K562 (cell line): Measurements from ENCODE around the gene KDM4C. TPM values are rescaled to one million over a fixed set of nuclear protein-coding genes. Genes with fewer than 3 reads are reported as not detected.
A peak's percentile ranks its signal among the peaks of the same experiment; 100 is the strongest.

Experiments used
- ATAC-seq: fragments of 200-7000 bp; cut with Tn5 transposase; 3 replicates; pipeline ENCODE4 v1.9.1; 2020; ENCODE audit warnings: moderate library complexity
- BruUV-seq: library from RNA; stranded (reverse); fragments of 400-500 nt; replicated peaks from 2 replicates; lab custom pipeline; 2021; lab: Mats Ljungman, UMichigan
- CTCF ChIA-PET: fragments of 300-600 bp; formaldehyde crosslinking; extraction: SDS; loops from one replicate; lab custom pipeline; 2021; ENCODE audit warnings: low intra/inter-chr PET ratio; lab: Yijun Ruan, JAX
- POLR2A ChIA-PET: fragments of 300-600, 350-650 bp; sonication (Branson Sonifier 250); formaldehyde crosslinking; extraction: SDS; loops from one replicate; lab custom pipeline; 2021; ENCODE audit warnings: antibody characterized with exemption, inconsistent platforms; lab: Yijun Ruan, JAX
- DNase-seq, 4 experiments: peaks; one replicate each; pipeline versions ENCODE4 v3.0.0 to v3.0.0-alpha.2; 2011 to 2018; ENCODE audit warnings: low spot score in 3 of 4, mixed read lengths in 3 of 4; ENCODE audit errors: extremely low read depth in 1 of 4
- FAIRE-seq: peaks from 2 replicates; lab custom pipeline; 2011; peaks lifted over from hg19 to GRCh38; lab: Jason Lieb, UNC
- H2AFZ ChIP-seq: 2 replicates; pipeline ENCODE4 v1.6.0; 2011; ENCODE audit warnings: low read depth, low read length, control low read depth, inconsistent platforms
- H3K27ac ChIP-seq: fragments of 200-600 bp; 3 replicates; pipeline ENCODE4 v1.8.0; 2011; ENCODE audit warnings: low read depth, mild to moderate bottlenecking, control low read depth, inconsistent platforms, low read length, moderate library complexity, mixed read lengths; ENCODE audit errors: extremely low read depth
- H3K27me3 ChIP-seq, 2 experiments: fragments of 300-600 bp in 1 of 2; 2 replicates in 1 of 2; 3 replicates in 1 of 2; pipeline versions ENCODE4 v1.6.0 to v1.8.0; 2011; ENCODE audit warnings: inconsistent platforms in 2 of 2, low read length in 2 of 2, mild to moderate bottlenecking in 1 of 2, mixed read lengths in 1 of 2, moderate library complexity in 1 of 2; ENCODE audit not compliant: control insufficient read depth in 2 of 2, insufficient read depth in 2 of 2
- H3K36me3 ChIP-seq: fragments of 300-600 bp; 3 replicates; pipeline ENCODE4 v1.8.0; 2011; ENCODE audit warnings: mild to moderate bottlenecking, low read length, inconsistent platforms; ENCODE audit not compliant: control insufficient read depth, insufficient read depth
- H3K4me1 ChIP-seq, 2 experiments: fragments of 200-600 bp in 1 of 2; replicated peaks in 1 of 2; 2 replicates in 1 of 2; 3 replicates in 1 of 2; pipeline versions ENCODE4 v1.5.1 to v1.8.0; 2011; ENCODE audit warnings: inconsistent platforms in 2 of 2, low read length in 2 of 2, mild to moderate bottlenecking in 1 of 2, mixed read lengths in 1 of 2, moderate library complexity in 1 of 2; ENCODE audit not compliant: control insufficient read depth in 2 of 2, insufficient read depth in 2 of 2
- H3K4me2 ChIP-seq: 2 replicates; pipeline ENCODE4 v1.6.1; 2011; ENCODE audit warnings: low read length, control low read depth, inconsistent platforms, mixed read lengths; ENCODE audit not compliant: insufficient read depth
- H3K4me3 ChIP-seq: fragments of 200-600 bp; sonication (generic), shearing (Covaris generic); 2 replicates; pipeline ENCODE4 v1.5.1; 2016; ENCODE audit warnings: control low read depth, inconsistent platforms
- H3K79me2 ChIP-seq: fragments of 200-600 bp; 3 replicates; pipeline ENCODE4 v1.8.0; 2011; ENCODE audit warnings: low read length, inconsistent platforms; ENCODE audit not compliant: control insufficient read depth, insufficient read depth
- H3K9ac ChIP-seq, 2 experiments: 2 replicates each; pipeline versions ENCODE4 v1.6.0 to v1.6.1; 2011; ENCODE audit warnings: low read depth in 2 of 2, low read length in 2 of 2, control low read depth in 1 of 2, inconsistent platforms in 1 of 2, mild to moderate bottlenecking in 1 of 2, mixed read lengths in 1 of 2; ENCODE audit not compliant: insufficient read depth in 1 of 2
- H3K9me1 ChIP-seq: one replicate; pipeline ENCODE4 v1.6.0; 2011; ENCODE audit warnings: inconsistent platforms, mild to moderate bottlenecking, low read length, moderate library complexity; ENCODE audit not compliant: control insufficient read depth, insufficient read depth
- H3K9me3 ChIP-seq: replicated peaks from 2 replicates; pipeline ENCODE4 v1.5.1; 2011; ENCODE audit warnings: low read depth, low read length, inconsistent platforms; ENCODE audit not compliant: control insufficient read depth, insufficient read depth
- H4K20me1 ChIP-seq: replicated peaks from 2 replicates; pipeline ENCODE4 v1.6.1; 2011; ENCODE audit warnings: low read length, inconsistent platforms, mixed read lengths; ENCODE audit not compliant: control insufficient read depth, insufficient read depth
- RFX1 ChIP-seq: fragments of 450-650 bp; IDR thresholded peaks from 2 replicates; pipeline ENCODE4 v1.6.1; 2016; ENCODE audit warnings: mild to moderate bottlenecking, moderate library complexity
- ZNF507 ChIP-seq: conservative IDR thresholded peaks from 2 replicates; pipeline ENCODE4 v1.6.1; 2017; ENCODE audit warnings: missing genetic modification characterization, missing compliant biosample characterization
- ZNF561 ChIP-seq: fragments of 450-650 bp; formaldehyde crosslinking; conservative IDR thresholded peaks from 2 replicates; pipeline ENCODE4 v1.4.0; 2020; ENCODE audit warnings: mild to moderate bottlenecking, moderate library complexity
- ZNF766 ChIP-seq: fragments of 200-800 bp; sonication (Bioruptor generic); conservative IDR thresholded peaks from 2 replicates; pipeline ENCODE4 v1.6.1; 2016; ENCODE audit warnings: missing genetic modification characterization, missing compliant biosample characterization
- WGBS: fragments of 100-300 bp; shearing (Covaris generic); methylation state at CpG from one replicate; pipeline ENCODE4 v1.1.6; 2016; ENCODE audit warnings: low coverage, mixed read lengths; ENCODE audit not compliant: insufficient coverage; ENCODE audit errors: missing lambda C conversion rate; 5-methylcytosine and 5-hydroxymethylcytosine counted together
- in situ Hi-C: fragments of 300-500 bp; cut with MboI; formaldehyde crosslinking; loops from 4 replicates; pipeline ENCODE4 v1.15.0; 2018; ENCODE audit warnings: inconsistent platforms, mixed read lengths
- intact Hi-C: fragments of 100-400 bp; cut with micrococcal nuclease; formaldehyde crosslinking; loops from 2 replicates; pipeline ENCODE4 v1.14.2; 2022
- polyA plus RNA-seq, 8 experiments: library from polyadenylated mRNA; depleted of rRNA in 4 of 8; stranded (reverse) in 5 of 8; unstranded in 3 of 8; fragments of >200 nt; fragmentation: Nextera tagmentation in 2 of 8; fragmentation: Illumina TruSeq in 1 of 8; extraction: Ambion mirVana in 2 of 8; extraction: Trizol in 1 of 8; gene quantifications; 2 replicates each; pipeline versions ENCODE4 v1.2.1 to v1.2.3, GENCODE V29; 2011 to 2014; ENCODE audit warnings: inconsistent platforms in 1 of 8, missing spikeins in 1 of 8
- total RNA-seq, 7 experiments: library from RNA; depleted of rRNA in 6 of 7; stranded (reverse); fragments of >200 nt in 6 of 7; fragmentation: Illumina TruSeq in 2 of 7; extraction: Trizol in 2 of 7; gene quantifications; 2 replicates each; pipeline versions ENCODE4 v1.2.1 to v1.2.3, GENCODE V29; 2011 to 2021; ENCODE audit warnings: low replicate concordance in 1 of 7
- TF ChIP-seq, protein P1 (sequence below): fragments of 250-450 bp; sonication (Bioruptor Pico); IDR thresholded peaks from 2 replicates; pipeline ENCODE4 v1.5.0; 2021; ENCODE audit warnings: mild to moderate bottlenecking, moderate library complexity
- TF ChIP-seq, protein P2 (sequence below): fragments of 450-650 bp; IDR thresholded peaks from 2 replicates; pipeline ENCODE4 v1.6.1; 2016
- TF ChIP-seq, protein P3 (sequence below): sonication (generic); formaldehyde crosslinking; IDR thresholded peaks from 2 replicates; pipeline ENCODE4 v1.8.1; 2023; ENCODE audit warnings: mild to moderate bottlenecking, missing genetic modification reagents

Gene KDM4C
- total and polyA plus RNA-seq, 9 of the 15 experiments (the other 6 are each of a cell fraction or from before 2014, with no cell fraction given): 5.4 to 17.0 (median 12.6) TPM

DNA sequence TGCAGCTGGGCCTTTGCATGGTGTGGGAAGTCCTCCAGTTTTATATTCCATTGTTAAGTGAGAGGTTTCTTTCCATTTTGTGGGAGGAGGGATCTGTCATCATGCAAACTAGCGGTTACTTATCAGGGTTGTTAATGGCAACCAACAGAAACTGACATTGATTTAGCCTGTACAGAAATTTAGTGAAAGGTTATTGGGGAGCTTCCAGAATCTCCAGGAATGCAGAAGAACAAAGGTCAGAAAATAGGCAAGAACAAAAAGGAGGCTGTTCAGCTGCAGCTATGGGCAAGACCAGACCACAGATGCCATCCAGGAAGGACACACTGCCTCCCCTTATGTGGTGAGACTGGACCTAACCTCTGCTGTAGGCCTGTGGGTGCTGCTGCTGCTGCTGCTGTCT is 395.8 kb downstream of the KDM4C start:
- DNase-seq: no peak
- in situ Hi-C loops (no loop called here), intact Hi-C loops (no loop called here)
- POLR2A ChIA-PET: interaction anchor here (1.0 kb wide), 1 partner anchor 14 kb away, joined by 3 read pairs; no protein-coding TSS in a partner anchor
- no peak for FAIRE-seq
- Histone ChIP-seq H3K36me3 (no peaks in the 10 kb centered on the region), H2AFZ (no peak overlapping the region), H3K9me3 (no peaks in the 10 kb centered on the region), H3K9me1 (no peaks in the 10 kb centered on the region), H3K27me3 (no peaks in the 10 kb centered on the region), H3K4me1 (peaks cover 12 to 18% of the 10 kb centered on the region in 2 experiments; a peak in 4 of 5 replicates), H4K20me1 (no peaks in the 10 kb centered on the region), H3K27ac (no peak overlapping the region), H3K4me3 (no peak overlapping the region), H3K79me2 (no peaks in the 10 kb centered on the region), H3K9ac (no peak overlapping the region), H3K4me2 (no peak overlapping the region)
- TF ChIP-seq ZNF561: no peak
- TF ChIP-seq, protein P1, sequence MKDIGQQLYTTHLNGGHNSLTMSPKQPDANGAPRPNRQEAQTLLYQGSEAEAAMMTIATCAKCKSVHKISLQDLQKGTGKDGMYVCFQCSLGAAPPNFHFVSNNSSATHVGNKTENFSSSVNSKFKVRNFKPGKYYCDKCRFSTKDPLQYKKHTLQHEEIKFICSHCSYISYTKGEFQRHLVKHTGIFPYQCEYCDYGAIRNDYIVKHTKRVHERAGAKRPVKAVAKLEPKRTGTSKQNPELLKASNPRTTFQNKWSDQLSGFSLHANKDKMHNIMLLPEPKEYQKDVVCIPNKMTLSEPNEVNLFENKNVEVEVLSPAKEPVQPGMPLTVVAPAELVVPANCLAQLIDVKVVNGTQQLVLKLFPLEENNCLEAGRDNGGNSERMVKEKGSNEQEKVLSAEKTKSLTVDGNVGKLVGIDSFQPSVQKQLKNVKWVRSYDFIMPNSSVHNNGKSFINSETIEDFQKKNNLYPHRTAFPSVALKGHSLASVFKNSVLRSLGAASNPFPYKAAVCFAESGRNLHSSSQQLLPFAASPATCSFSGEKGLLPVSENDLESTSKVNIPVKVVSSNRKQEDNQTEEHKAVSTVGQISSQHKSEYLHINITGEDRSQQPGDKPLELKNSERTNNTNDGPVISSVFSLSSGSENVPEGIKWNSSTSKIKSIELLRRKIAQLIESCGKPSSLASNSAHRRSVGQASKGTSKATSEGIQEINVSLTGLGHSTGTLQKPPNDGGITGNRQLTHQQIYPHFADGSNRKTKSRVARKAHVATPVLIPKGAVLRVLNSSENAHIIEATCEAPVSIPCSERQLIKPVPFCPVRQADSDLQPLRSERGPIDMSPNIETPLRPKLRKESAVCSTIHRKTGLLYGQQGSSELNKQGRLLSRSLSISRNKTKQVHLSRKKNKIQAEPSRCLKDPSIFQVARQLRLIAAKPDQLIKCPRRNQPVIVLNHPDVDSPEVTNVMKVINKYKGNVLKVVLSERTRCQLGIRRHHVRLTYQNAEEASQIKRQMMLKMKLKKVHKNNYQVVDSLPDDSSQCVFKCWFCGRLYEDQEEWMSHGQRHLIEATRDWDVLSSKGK (CRISPR knock-in tag): no peak
- TF ChIP-seq RFX1: peak; percentile 60
- TF ChIP-seq ZNF507 (tag): no peak
- TF ChIP-seq ZNF766 (CRISPR knock-in tag): peak; percentile 57; the same call in 1 of the 2 replicates
- TF ChIP-seq, protein P2, sequence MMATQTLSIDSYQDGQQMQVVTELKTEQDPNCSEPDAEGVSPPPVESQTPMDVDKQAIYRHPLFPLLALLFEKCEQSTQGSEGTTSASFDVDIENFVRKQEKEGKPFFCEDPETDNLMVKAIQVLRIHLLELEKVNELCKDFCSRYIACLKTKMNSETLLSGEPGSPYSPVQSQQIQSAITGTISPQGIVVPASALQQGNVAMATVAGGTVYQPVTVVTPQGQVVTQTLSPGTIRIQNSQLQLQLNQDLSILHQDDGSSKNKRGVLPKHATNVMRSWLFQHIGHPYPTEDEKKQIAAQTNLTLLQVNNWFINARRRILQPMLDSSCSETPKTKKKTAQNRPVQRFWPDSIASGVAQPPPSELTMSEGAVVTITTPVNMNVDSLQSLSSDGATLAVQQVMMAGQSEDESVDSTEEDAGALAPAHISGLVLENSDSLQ: peak; percentile 84
- TF ChIP-seq, protein P3, sequence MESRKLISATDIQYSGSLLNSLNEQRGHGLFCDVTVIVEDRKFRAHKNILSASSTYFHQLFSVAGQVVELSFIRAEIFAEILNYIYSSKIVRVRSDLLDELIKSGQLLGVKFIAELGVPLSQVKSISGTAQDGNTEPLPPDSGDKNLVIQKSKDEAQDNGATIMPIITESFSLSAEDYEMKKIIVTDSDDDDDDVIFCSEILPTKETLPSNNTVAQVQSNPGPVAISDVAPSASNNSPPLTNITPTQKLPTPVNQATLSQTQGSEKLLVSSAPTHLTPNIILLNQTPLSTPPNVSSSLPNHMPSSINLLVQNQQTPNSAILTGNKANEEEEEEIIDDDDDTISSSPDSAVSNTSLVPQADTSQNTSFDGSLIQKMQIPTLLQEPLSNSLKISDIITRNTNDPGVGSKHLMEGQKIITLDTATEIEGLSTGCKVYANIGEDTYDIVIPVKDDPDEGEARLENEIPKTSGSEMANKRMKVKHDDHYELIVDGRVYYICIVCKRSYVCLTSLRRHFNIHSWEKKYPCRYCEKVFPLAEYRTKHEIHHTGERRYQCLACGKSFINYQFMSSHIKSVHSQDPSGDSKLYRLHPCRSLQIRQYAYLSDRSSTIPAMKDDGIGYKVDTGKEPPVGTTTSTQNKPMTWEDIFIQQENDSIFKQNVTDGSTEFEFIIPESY: no peak
- CTCF ChIA-PET: no interaction called here
- BruUV-seq: no TSS peak
- WGBS: 33% methylated on average over 1 of the region's 1 CpG
- ATAC-seq: peak; percentile 53
